Urothelium cell line (cell line): ENCODE results near the gene CFAP46.
"Not testable (repeated sequence)": the region's sequence is repeated elsewhere in the genome, so short reads cannot be mapped to it uniquely, and the experiment has no call there.

Experiments used
- DNase-seq: peaks from one replicate; pipeline ENCODE4 v3.0.0; 2011; ENCODE audit warnings: low spot score, mixed read lengths
- FAIRE-seq: peaks from 2 replicates; lab custom pipeline; 2011; peaks lifted over from hg19 to GRCh38; lab: Jason Lieb, UNC

Gene CFAP46

DNA sequence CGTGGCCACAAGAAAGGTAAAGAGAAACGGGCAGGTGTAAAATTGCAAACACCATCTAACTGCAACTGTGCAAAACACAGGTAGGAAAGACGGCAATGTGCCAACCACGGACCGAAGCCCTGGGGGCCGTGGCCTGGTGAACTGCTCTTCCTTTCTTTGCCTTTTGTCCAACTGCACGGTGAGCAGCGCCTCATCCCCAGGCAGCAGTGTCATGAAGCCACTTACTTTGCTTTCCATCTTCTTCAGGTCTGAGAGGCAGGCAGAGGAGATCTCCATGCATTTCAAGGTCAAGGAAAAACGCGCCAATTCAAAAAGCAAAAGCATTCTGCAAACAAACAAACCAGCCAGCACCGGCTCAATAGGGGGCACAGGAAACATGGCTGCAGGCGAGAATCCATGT, 12.9 kb downstream of the CFAP46 start:
- FAIRE-seq (no peak), DNase-seq (no peak)

DNA sequence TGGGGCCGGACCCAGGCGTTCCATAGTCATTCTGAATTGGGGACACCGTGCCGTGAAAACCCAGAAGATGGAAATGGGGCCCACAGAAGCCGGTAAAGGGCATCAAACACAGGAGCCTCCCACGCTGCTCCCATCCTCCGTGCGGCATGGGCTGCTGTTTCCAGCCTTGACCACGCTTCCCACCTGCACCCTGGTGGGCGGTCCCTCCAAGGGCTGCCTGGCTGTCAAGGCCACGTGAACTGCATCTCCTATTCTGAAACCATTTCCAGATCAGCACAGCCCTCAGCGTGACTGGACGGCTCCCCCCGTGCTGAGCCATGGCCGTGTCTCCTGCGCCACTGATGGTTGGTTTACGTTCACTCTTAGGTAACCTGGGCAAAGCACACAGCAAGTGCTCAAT, 14.1 kb downstream of the CFAP46 start:
- FAIRE-seq (no peak), DNase-seq (no peak)

DNA sequence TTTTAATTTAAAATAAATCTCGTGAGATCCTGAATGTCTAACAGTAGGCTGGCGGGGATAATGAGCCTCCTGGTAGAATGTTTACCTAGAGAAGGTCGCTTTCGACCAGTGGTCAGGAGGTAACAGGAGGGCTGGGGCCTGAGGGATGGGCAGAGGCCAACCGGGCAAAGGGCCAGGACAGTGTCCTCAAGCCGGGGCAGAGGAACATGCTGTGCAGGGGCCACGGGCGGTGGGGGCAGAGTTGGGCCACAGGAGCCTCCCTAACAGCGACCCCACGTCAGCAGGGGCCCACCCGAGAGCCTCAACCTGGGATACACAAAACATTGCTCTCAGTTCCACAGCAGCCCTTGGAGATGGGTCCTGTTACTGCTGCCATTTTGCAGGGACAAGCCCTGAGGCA, 14.5 kb downstream of the CFAP46 start:
- DNase-seq (no peak), FAIRE-seq (no peak)

GRCh38 chr10:132926777-132927650, 15.4 kb downstream of the CFAP46 start:
- FAIRE-seq (no peak), DNase-seq (no peak)

GRCh38 chr10:132926070-132926469, 16.3 kb downstream of the CFAP46 start:
- FAIRE-seq: no peak

DNA sequence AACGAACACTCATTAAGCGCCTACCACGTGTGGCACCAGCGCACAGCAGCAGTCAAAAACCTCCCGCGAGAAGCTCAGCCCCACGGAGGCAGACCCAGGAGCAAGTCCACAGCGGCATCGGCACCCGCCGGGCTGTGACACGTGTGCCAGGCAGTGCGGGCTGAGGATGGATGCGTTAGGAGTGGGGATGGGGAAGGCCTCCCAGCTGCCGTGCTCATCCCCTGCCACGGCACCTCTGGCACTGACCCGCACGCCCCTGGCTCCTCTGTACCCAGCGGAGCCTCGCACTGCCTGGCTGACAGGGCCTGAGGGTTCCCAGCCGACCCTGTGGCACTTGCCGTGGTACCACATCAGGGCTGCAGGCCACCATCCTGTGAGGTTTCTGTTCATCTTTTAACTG, 16.8 kb downstream of the CFAP46 start:
- FAIRE-seq (no peak), DNase-seq (no peak)

More at GRCh38 chr10:132926070-132926469, 16.3 kb downstream of the CFAP46 start:
- no peak for DNase-seq

DNA sequence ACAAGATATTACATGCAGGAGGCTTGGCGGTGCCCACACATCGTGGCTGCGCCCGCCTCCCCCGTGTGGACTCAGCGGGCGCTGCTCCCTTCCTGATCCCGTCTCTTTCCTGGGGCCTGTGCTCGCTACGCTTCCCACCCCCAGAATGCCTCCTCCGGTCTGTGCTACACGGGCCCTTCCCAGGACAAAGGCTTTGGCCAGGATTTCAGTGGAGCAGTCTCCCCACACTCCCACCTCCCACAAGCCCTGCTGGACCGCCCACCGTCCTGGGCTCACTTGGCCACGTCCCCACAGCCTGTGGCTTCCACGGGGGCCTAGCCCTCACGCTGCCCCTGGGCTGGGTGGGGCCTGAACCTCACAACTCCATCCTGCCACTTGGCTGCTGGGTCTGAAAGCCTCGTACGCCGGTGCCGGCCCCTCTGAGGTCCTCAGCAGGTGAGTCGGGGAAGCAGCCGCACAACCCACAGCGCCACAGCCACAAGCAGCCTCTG, 17.3 kb downstream of the CFAP46 start:
- FAIRE-seq: no peak

GRCh38 chr10:132924046-132924952, 18.1 kb downstream of the CFAP46 start:
- FAIRE-seq: no peak
- DNase-seq: no peak

More for the DNA sequence above, 17.3 kb downstream of the CFAP46 start:
- no peak for DNase-seq

- DNase-seq, FAIRE-seq: not testable (repeated sequence)
Observed at GRCh38 chr10:132923384-132923783, 19.0 kb downstream of the CFAP46 start.

DNA sequence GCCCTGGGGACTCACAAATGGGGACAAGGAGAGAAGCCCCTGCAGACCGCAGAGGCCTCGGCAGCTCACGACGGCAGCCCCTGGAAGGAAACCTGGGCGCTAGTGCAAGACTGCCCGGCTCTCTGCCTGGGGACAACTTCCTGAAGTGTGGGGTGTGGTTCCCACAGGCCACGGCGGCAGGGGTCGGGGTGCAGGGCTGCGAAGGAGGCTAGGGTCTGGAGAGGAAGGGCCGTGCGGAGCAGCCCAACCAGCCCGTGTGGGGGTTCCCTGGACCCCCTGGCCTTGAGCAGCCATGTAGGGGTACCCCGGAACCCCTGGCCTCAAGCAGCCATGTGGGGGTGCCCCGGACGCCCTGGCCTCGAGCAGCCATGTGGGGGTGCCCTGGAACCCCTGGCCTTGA, 19.5 kb downstream of the CFAP46 start:
- FAIRE-seq: no peak
- DNase-seq: no peak

GRCh38 chr10:132921818-132922807, 20.3 kb downstream of the CFAP46 start:
- FAIRE-seq: no peak
- no peak for DNase-seq

DNA sequence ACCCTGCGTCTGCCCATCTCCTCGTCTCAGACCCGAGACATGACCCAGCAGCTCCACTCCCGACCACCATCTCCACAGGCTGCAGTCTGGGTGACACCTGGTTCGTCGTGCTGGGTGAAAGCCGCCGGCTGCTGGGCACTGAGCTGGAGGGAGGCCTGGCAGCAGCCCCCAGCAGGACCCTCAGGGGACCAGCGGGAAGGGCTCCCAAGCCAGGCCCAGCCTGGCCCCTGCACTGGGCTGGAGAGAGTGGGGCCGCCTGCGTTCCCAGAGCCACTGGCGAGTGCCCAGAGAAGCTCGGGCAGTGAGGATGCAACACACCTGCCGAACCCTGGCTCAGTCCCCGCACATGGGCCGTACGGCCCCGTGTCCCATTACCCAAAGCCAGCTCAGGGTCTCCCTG, 21.3 kb downstream of the CFAP46 start:
- no peak for FAIRE-seq

GRCh38 chr10:132920101-132920925, 22.1 kb downstream of the CFAP46 start:
- DNase-seq (no peak), FAIRE-seq (no peak)

More for the DNA sequence above, 21.3 kb downstream of the CFAP46 start:
- DNase-seq: no peak

- FAIRE-seq (no peak), DNase-seq (no peak)
Observed at GRCh38 chr10:132919374-132920100, 22.8 kb downstream of the CFAP46 start.

DNA sequence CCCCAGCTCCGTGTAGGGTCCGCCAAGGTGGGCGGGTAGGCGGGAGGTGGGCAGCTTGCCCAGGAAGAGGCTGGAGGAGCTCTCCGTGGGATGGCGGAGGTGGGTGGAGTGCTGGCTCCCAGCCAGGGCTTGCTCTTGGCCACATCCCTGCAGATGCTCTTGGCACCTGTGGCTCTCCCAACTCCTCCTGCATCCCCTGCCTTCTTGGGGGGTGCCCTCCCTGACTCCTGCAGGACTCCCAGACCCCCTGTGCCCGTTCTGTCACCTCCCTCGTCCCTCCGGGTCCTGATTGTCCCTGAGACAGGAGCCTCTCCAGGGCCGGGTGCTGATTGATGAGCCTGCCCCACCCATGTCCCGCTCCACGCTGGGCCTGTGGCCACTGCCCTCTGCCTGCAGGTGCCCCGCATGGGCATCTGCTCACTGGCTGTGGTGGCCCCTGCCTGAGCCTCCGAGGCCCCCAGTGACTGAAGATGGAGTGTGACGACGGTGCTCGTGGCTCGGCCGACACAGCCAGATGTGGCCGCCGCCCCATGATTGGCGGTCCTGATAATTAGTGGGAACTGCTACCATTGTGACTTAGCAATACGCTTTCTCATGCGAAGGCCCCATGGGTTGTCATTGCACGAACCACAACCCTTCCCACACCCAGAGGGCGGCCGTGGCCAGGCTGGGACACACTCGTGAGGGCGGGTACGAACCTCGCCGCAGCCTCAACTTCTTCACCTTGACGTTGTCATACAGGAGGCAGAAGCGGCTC, 23.6 kb downstream of the CFAP46 start:
- FAIRE-seq (no peak), DNase-seq (no peak)

GRCh38 chr10:132918264-132918616, 24.1 kb downstream of the CFAP46 start:
- DNase-seq (no peak), FAIRE-seq (no peak)

DNA sequence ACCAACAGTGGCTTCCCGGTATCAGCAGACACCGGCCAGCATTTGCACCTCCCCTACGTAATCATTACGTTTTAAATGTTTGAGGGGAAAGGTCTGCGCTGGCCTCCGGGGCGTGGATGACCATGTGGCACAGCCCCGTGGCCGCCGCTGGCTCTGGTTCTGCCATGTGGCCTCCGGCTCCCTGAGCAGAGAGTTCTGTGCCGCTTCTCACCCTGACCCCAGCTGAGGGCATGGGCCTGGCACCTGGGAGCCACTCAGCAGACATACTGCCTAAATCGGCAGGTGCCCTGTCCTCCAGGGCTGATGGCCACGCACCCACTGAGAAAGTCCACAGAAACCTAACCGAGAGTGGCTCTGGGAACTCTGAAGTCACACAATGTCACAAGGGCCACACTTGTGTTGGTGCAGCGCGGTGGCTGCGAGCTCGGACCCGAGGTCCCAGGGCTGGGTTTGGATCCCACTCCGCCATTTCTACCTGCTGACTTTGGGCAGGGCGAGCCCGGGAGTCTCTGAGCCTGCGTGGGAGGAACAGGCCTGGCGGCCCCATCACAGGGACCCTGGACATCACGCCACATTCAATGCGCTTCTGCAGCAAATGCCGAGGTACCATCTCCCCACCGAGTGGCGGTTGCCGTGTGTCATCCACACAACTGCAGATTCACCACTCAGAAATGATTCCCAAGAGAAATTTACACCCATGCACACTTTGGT, 25.3 kb downstream of the CFAP46 start:
- no peak for FAIRE-seq

More for the DNA sequence above, 25.3 kb downstream of the CFAP46 start:
- no peak for DNase-seq
